ENCODE results near the gene C5orf34. TPM values are rescaled to one million over a fixed set of nuclear protein-coding genes. Genes with fewer than 3 reads are reported as not detected.

The C5orf34 gene
- total and polyA plus RNA-seq, 9 of the 15 experiments (the other 6 are each of a cell fraction or from before 2014, with no cell fraction given), result 13.2 to 32.6 (median 20.7) TPM

- peak; percentile 95 for TF ChIP-seq SAFB (IDR thresholded peaks at IDR 0.05; ENCODE audit: borderline replicate concordance, low read depth, low read length)
- peak in 1 of 3 experiments; percentile 10; a peak in 1 of 6 replicates for TF ChIP-seq CTCF (IDR thresholded peaks at IDR 0.05 in 2 of 3, conservative IDR thresholded peaks at IDR 0.05 in 1 of 3; ENCODE audit: insufficient read depth in 2 of 3, low read depth in 1 of 3, low read length in 3 of 3)
- TF ChIP-seq BRF2 (IDR thresholded peaks at IDR 0.05; ENCODE audit: borderline replicate concordance, insufficient read depth, insufficient read length), result no peak
- peak; percentile 71 for TF ChIP-seq GTF2B (IDR thresholded peaks at IDR 0.05; ENCODE audit: extremely low read depth, insufficient read length)
- TF ChIP-seq ZNF232 (CRISPR knock-in tag; IDR thresholded peaks at IDR 0.05), result peak; percentile 80
- TF ChIP-seq ZNF134 (CRISPR knock-in tag; conservative IDR thresholded peaks at IDR 0.05), result no peak
- peak; percentile 79; the same call in 1 of the 2 replicates for TF ChIP-seq FOXJ2 (tag; IDR thresholded peaks at IDR 0.05)
- TF ChIP-seq CHD2 (IDR thresholded peaks at IDR 0.05; ENCODE audit: low read depth, low read length), result 0 out of 2 replicates have a peak, but pooled peaks have one; percentile 12
- TF ChIP-seq FOXP1 (CRISPR knock-in tag; IDR thresholded peaks at IDR 0.05), result peak; percentile 87; the same call in 1 of the 2 replicates
- peak; percentile 37 for TF ChIP-seq CHD7 (IDR thresholded peaks at IDR 0.05; ENCODE audit: low read depth, low read length)
- TF ChIP-seq ZNF785 (CRISPR knock-in tag; IDR thresholded peaks at IDR 0.05), result no peak
These were observed 31.4 kb downstream of the C5orf34 start, which contains the start of gene TMEM267 (continued) for GRCh38 chr5:43483298-43484105.

Data from K562 (cell line).